ENCODE results near the gene QKI.
A peak's percentile ranks its signal among the peaks of the same experiment; 100 is the strongest.

The QKI gene

DNA sequence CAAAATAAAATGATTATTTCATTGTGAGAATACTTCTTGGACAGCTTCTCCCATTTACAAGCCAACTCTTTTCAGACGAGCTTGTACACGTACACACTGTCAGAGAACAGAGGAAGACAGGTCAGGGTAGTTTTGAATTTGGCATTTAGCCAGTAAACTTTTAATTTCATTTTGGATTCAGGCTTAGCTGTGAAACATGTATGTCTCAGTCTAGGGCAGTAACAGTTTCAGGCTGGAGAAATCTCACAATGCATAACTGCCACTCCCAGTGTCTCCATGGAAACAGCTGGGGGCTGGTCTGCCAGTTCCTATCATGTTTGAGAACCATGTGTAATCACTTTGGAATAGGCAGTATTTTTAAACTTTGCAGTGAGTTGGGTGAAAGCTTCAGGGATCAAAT lies 22.0 kb upstream of the QKI start:
- DNase-seq: no peak

DNA sequence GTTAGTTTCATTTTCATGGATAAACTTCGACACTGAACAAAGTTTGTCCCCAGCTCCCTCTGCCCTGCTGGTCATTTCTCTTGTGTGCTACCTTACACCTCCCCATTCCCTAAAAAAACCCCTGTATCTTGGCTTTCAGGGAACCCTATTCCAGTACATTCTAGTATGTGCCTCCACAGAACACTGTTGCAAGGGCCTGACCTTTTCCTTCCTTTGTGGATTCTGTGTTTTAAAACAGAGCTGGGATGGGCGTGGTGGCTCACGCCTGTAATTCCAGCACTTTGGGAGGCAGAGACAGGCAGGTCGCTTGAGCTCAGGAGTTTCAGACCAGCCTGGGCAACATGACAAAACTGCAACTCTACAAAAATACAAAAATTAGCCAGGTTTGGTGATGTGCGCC lies 20.6 kb upstream of the QKI start:
- no peak for DNase-seq

DNA sequence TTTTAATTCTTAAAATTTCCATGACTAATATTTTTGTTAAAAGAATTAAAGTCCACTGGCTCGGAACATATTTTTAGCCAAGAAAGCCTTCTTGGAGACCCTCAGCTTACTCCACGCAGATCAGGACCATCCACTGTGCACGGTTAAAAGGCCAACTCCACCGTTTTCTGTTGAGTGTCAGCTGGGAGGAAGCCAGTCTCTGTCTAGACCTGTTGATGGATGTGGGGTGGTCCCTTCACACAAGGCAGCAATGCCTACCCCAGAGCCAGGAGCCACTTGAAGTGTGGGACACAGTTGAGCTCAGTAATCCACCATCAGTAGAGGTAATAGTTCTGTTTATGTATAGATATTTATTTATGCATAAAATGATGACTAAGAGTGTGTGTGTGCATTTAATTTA lies 19.9 kb upstream of the QKI start:
- DNase-seq: no peak

DNA sequence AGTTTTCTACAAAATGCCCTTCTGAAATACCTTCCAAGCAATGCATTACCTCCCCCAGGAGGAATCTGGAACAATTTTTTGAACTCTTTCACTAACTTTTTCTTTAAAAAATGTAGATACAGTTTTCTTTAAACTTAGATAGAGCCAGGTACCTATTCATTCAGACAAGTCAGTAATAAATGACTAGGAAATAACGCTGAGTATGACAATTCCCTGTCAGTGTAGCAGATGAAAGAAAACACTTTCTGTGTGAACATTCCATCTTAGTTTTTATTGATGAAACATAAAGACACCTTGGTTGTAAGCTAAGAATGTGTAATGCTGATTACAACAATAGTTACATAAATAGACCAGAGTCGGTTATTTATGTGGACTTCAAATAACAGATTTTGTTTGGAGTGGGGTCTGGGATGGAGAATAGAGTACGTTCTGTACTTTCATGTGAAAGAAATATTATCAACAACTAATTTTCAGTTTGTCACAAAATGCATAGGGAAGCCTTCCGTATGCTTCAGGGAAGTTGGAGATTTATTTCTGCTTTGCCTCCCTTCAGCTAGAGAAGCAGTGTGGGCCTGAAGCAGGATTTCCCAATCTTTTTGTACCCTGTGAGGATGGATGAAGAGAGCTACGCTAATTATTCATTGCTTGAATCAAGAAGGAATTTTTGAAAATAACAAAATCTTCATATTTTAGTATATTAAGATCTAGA lies 19.2 kb upstream of the QKI start:
- no peak for DNase-seq

DNA sequence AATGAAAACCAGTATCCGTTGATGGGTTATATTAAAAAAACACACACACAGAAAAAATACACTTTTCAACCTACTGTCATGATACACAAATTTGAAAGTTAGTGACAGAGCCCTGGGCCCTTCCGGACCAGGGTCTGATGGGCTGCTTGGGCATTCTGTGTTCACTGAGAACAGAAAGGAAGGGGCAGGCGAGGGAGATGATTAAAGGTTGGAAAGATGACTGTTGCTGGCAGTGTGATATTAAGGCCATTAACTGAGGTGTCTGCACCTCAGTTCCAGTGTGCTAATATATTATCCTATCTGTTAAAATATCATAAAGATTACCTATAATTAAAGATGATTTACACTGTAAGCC lies 18.7 kb upstream of the QKI start:
- no peak for DNase-seq

DNA sequence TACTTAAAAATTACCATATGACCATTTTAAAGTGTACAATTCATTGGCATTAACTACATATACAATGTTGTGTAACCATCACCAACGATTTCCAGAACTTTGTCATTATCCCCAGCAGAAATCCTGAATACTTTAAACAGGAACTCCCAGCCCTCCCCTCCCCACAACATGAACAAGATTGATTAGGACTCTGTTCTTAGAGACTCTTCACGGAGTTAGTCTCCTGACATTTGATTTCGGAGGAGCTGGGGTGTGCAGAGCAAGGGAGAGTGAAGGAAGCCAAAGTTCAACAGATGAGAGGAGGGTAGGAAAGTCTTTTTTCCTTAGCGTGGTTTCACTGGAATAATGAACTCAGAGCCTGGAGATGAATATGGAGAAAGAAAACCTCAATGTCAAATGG lies 17.2 kb upstream of the QKI start:
- DNase-seq: no peak

DNA sequence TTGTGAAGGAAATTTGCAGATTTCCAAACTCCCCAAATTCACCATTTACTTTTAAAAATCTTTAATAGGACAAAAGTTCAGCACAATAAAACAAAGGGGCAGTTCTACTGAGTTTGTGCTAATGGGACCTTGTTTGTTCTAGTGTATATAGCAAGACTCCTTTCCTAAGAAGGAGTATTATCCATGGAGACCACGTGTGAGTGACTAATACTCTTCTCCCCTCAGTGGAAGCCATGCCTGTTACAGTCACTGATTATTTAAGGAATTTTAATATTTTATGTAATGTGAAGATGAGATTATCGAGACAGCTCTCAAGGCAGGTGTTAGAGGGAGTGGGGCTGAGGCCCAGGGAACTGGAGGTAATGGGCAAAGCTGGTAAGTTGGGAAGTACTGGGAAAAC lies 16.4 kb upstream of the QKI start:
- DNase-seq: no peak

DNA sequence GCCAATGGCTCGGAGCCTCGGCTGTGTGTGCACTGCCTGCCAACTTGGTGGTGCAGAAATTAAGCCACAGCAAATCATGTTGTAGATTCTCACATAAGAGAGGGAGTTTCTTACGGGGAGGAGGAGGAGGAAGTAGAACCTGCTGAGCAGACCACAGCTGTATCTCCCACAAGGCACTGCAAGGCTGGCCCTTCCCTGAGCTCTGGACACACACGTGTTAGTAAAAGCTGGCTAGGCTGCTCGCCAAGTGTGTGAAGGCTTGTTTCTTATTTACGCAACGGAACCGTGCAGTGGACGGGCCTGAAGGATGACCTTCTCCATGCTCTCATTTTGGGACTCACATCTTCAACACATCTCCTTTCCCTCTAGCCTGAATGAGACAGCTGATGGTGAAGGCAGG lies 15.7 kb upstream of the QKI start:
- no peak for DNase-seq

DNA sequence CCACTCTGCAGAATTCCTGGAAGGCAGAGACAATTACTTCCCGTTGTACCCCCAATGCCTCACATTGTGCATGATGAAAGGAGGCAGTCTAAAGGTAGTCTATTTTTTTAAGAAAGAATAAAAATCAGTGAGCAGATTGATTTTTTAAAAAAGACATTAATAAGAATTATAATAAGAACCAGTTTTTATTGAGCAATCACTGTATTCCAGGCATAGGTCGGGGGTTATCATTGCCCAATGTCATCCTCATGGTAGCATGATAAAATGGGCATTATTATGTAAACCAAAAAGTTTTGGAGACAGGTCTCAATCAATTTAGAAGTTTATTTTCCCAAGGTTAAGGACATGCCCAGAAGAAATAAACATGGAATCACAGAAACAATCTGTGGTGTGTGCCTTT lies 14.0 kb upstream of the QKI start:
- DNase-seq: no peak

DNA sequence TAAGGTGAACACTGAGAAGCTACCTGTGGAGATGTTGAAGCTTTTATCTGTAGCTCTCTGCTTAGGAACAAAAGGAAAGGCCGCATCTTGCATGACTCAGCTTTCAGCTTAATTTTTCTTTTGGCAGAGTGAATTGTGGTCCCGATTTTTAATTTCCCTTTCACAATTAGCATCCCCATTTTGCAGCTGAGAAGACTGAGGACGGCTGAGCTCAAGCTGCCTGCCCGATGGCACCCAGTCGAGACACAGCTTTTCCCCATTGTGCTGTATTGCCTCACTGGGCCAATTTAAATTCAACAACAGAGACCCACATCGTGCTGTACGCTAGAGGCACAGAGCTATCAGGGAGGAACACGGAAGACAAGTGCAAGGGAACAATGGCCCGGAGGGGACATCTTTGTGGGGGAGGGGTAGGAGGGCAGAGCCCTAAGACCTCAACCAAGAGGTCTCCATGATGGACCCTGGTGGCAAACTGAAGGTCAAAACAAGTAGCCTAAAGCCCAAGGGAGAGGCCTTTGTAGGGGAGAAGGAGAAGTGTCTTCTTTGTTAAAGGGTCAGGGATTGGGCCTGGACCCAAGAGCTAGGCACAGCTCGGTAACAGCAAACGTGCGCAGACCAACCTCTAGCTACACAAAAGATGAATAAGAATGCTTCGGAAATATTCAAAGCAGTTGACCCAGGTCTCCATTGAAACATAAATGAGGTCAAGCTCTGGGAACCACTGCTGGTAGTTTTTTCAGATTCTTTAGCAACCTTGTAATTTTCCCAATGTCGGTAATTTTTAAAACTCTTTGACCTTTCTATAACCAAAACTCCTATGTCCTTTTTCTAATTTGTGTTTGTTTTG lies 13.3 kb upstream of the QKI start:
- DNase-seq: no peak

DNA sequence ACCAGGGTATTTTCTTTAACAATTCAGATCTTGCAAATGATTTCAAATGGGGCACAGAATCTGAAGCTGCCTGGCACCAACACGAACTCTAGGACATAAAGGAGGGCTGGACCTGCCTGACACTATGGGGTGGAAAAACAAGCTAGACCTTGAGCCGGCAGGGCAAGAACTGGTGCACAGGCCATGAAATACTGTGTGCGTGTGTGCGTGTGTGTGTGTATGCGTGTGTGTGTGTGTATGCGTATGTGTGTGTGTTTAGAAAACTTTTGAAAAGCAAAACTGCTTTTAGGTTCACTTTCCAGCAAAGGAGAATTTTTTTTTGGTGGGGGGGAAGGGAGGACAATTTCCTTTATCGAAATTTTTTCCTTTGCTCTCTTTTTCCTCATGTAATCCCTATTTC lies 11.9 kb upstream of the QKI start:
- no peak for DNase-seq

DNA sequence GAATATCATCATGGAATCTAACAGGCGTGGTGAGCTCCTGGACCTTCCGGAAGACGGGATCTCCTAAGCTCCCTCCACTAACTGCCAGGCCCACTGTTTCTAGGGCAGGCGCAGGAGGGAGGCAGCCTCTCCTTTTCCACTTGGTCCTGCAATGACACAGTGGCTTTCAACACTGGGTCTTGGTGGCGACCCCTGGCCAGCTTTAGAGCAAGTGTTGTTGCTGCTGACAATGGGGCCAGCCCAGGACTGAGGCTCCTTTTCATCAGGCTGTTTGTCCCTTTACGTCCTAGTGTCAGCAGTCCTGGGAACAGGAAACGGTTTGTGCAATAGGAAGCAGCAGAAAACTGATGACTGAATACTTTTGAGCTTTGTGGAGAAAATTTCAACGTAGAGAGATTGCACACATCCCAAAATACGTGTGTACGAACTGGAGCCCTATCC lies 9.7 kb upstream of the QKI start:
- DNase-seq: no peak

DNA sequence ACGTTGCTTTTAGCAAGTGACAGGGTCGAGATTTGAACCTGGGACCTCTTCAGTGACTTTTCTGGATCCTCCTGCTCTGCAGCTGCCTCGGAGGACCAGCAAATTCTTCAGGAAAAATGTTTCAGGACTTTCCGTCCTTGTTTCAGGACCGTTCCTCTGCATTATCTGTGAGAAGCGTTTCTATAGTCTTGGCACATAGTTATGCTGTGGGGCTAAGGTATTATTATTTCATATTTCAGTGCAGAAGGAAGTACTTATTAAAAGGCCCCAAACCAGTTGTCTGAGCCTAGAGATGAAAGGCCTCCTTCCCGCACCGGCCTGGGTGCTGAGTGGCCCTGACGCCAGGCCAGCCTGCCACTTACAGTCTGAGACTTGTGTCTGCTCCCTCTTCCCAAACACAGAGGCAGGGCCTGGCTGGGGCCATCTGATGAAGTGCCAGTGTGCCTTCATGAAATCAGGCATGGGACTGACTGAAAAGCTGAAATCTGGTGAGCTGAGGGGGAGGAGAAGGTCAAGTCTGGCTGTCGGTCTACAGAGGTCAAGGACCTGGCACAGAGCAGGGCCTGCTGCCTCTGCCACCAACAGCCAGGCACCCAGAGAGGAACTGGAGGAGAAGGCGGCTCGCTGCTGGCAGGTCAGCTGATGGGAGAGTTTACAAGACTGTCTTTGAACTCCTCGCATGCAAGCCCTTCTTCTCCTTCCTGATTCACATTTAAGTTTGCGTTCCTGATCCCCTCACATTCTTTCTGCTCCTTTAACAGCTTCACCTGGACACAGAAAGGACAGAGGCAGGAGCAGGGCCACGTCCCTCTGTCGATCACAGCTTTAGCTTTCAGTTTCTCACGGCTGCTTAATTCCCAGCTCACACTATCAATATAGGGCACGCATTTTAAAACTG lies 8.9 kb upstream of the QKI start:
- no peak for DNase-seq

DNA sequence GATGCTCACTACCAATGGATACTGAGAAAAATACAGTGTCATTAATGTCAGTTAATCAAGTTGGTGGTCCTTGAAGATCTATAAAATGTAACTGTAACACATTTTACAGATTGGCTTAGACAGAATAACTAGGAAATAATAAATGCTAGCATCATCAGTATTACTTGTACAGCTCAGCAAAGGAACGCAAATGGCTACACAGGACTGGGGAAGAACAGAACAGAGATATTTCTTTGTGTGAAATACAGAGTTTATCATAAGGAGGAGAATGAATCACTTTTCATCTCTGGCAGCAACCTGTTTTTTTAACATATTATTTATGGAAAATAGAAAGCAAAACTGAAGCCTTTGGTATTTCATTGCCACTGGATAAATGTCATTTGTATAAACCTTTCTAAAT lies 8.2 kb upstream of the QKI start:
- DNase-seq: no peak

DNA sequence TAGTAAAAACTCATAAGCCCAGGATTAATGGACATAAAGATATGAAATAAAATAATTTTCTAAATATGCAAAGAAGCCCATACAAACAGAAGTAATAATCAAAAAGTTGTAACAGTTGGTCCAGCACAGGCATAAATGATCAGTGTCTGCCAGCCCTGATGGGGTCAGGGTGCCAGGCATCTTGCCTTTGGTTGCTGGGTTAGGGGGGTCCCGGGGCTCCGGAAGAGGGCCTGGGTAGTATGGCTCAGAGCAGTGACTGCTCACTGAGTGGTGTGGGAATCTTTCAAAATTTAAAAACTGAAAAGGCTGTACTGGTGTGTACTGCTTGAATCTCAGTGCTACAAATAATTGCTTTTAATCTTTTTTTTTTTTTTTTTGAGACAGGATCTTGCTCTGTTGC lies 7.7 kb upstream of the QKI start:
- no peak for DNase-seq

DNA sequence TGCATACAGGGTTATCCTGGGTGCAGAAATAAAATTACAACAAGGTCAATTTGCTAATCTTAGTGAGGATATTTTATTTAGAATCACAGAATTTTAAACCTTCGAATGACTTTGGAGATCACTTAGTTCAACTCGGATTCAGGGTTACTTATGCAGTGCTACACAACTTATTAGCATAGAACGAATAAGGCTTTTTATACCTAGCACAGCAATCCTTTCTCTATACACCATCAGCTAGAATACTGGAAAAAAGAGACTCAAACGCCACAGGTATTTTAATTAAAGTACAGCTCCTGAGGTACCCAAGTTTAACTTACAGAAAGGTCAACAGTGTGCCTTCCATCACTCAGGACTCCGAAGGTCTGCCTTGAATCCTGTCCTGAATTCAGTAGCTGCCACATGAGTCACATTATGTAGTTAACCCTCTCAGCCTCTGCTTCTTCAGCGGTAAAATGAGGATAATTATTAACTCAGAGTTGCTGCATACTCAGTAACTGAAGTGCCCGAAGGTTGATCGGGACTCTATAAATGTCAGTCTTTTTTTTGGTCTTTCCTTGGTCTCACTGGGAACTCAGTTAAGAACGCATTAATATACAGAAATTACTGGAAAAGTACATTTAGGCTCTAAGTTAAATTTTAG lies 6.0 kb upstream of the QKI start:
- DNase-seq: no peak

DNA sequence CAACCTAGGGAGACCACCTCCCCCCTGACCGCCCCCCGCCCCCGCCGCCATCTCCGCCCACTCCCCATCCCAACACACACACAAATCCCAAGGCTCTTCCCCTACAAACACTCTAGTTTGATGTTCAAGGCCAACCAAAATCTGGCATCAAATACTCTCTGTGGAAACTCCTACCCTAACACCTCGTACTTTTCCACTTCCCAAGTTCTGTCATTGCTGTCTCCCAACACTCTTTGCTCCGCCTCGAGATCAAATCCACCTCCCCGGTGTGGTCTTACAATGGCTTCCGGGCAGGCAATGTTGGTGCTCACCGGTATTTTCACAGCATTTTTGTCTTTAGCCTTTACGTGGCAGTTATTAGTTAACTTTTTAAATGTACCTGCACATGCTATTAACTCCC lies 4.8 kb upstream of the QKI start:
- no peak for DNase-seq

DNA sequence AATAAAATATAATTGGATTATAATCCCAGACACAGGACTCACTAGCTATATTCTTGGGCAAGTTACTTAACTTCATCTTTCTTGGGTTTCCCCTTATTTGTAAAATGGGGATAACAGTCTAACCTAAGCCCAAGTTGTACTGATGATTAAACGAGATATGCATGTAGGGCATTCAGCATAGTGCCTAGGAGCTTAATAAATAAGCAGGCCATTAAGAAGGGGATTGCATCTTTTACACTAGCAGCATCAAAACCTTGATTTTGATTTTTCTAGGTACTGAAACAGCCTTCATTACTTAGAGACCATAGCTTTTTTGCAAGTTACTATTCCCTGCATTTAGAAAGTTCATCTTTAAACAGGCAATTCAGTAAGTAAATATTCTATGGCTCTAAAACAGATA lies 2.2 kb upstream of the QKI start:
- no peak for DNase-seq

DNA sequence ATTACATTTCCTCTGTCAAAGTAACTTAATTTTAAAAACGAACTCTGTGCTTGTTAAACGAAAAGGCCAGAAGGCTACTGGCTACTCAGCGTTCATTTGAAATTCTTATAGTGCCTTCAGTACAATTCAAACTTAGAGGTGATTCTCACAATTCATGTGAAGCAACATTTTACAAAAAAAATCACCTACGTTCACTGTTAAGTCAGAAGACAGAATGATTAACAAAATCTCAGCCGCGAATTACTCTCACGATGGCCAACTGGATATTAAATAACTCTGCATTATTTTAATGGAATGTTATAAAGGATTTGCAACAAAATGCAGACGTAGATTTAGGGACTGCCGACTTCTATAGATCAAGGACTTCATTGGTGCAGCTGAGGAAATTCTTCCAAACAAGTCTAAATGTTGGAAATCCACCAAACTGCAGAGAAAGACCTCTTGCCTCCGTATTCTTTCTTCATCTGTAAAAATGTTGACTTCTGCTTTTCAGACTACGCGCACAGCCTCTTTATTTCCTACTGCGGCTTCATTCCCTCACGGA lies 1.6 kb upstream of the QKI start:
- no peak for DNase-seq

DNA sequence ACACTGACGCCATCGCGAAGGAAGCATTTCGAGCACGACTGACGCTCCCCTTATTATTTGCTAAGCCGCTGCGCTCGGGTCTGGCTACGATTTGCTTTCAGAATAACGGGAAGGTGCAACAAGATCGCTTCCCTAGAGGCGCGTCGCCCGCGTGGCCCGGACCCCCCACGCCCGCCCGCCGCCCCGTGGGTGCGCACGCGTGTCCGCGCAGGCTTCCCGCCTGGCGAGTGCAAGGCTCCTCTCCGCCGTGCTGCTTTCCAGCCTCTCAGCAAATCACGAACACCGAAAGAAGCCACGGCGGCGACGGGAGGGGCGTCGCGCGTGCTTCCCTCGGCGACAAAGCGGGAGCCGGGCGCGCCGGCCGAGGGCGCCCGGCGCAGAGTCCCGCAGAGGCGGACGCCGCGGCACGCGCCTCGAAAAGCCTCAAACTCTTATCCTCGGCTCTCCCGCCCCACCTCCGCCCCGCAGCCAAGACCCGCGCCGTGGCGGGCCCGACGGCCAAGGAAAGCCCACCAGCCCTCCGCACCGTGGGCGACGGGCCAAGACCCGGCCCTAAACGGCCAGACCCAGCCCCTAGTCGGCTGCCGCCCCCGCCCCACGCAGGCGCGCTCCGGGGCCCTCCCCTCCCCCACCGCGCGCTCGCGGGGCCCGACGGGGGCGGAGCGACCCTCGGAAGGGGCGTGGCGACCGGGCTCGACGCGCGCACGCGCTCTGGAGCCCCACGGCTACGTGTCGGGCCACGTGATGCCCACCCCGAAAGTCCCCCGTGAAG lies 987 bp upstream of the QKI start:
- DNase-seq: peak; percentile 80

DNA sequence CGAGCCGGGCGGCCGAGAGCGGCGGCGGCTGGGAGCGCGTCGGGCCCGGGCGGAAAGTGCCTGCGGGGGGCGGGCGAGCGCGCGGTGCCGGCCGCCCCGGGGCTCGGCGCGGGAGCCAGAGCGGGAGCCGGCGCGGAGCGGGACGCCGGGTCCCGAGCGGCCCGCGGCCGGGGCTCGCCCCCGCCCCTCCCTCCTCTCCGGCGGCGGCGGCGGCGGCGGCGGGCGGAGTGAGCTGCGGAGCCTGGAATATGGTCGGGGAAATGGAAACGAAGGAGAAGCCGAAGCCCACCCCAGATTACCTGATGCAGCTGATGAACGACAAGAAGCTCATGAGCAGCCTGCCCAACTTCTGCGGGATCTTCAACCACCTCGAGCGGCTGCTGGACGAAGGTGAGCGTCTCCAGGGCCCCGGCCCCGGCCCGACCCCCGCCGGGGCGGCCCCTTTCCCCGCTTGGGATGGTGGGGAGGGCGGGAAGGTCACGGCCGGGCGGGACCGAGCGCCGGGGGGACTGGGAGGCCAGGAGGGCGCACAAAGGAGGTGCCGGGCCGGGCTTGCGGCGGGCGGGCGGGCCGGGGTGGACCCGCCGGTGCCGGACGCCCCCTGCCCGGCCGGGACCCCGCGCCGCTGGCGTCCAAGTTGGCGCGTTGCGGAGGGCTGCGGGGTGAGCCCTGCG lies 565 bp downstream of the QKI start:
- no peak for DNase-seq
